H1 (cell line): Measurements from ENCODE around the gene IFITM10. TPM values are rescaled to one million over a fixed set of nuclear protein-coding genes. Genes with fewer than 3 reads are reported as not detected.

Source experiments
- CTCF ChIA-PET: fragments of 300-600 bp; sonication (Branson Sonifier 250); formaldehyde crosslinking; loops from one replicate; lab custom pipeline; 2021; ENCODE audit not compliant: partially characterized antibody; lab: Charles Lee
- POLR2A ChIA-PET: fragments of 300-600 bp; sonication (Branson Sonifier 250); formaldehyde crosslinking; loops from one replicate; lab custom pipeline; 2021; ENCODE audit warnings: inconsistent platforms; ENCODE audit not compliant: partially characterized antibody; lab: Charles Lee
- DNase-seq, 2 experiments: peaks; one replicate each; pipeline versions ENCODE4 v3.0.0 to v3.0.0-alpha.2; 2010 to 2022; ENCODE audit warnings: low spot score in 2 of 2, low read depth in 1 of 2, mixed read lengths in 1 of 2
- FAIRE-seq: peaks from 2 replicates; lab custom pipeline; 2011; peaks lifted over from hg19 to GRCh38; lab: Jason Lieb, UNC
- H2AFZ ChIP-seq: 2 replicates; pipeline ENCODE4 v1.8.1; 2012; ENCODE audit warnings: low read length, inconsistent platforms
- H2AK5ac ChIP-seq: 2 replicates; pipeline ENCODE4 v1.6.1; 2013; ENCODE audit warnings: low read depth, low read length
- H2BK120ac ChIP-seq: replicated peaks from 2 replicates; pipeline ENCODE3; 2013; ENCODE audit warnings: low read depth, low read length, inconsistent platforms
- H2BK12ac ChIP-seq: 2 replicates; pipeline ENCODE4 v1.6.1; 2013; ENCODE audit warnings: low read depth, low read length
- H2BK15ac ChIP-seq: 2 replicates; pipeline ENCODE4 v1.6.1; 2013; ENCODE audit warnings: low read length
- H2BK20ac ChIP-seq: 2 replicates; pipeline ENCODE4 v1.6.1; 2013; ENCODE audit warnings: low read length
- H2BK5ac ChIP-seq: 2 replicates; pipeline ENCODE4 v1.6.1; 2013; ENCODE audit warnings: low read depth, low read length
- H3K14ac ChIP-seq: 2 replicates; pipeline ENCODE4 v1.6.1; 2013; ENCODE audit warnings: inconsistent platforms; ENCODE audit not compliant: insufficient read length
- H3K18ac ChIP-seq: 2 replicates; pipeline ENCODE4 v1.6.1; 2013; ENCODE audit warnings: low read length; ENCODE audit errors: extremely low read depth
- H3K23ac ChIP-seq: 2 replicates; pipeline ENCODE4 v1.6.1; 2013; ENCODE audit warnings: inconsistent platforms; ENCODE audit not compliant: insufficient read length
- H3K23me2 ChIP-seq: 2 replicates; pipeline ENCODE4 v1.6.1; 2013; ENCODE audit warnings: low read depth, low read length
- H3K27ac ChIP-seq: 2 replicates; pipeline ENCODE4 v1.6.1; 2011; ENCODE audit warnings: low read depth, low read length, inconsistent platforms
- H3K27me3 ChIP-seq, 4 experiments: replicated peaks in 1 of 4; 1 replicate in 1 of 4; 2 replicates in 3 of 4; pipeline versions ENCODE4 v1.6.1 to v1.8.1; 2011 to 2013; ENCODE audit warnings: low read length in 3 of 4, mild to moderate bottlenecking in 3 of 4, inconsistent platforms in 2 of 4, mixed read lengths in 2 of 4, moderate library complexity in 1 of 4; ENCODE audit not compliant: control insufficient read depth in 3 of 4, insufficient read depth in 3 of 4; ENCODE audit errors: extremely low read depth in 1 of 4
- H3K36me3 ChIP-seq, 4 experiments: 2 replicates each; pipeline versions ENCODE4 v1.6.1 to v1.8.1; 2011 to 2013; ENCODE audit warnings: mild to moderate bottlenecking in 4 of 4, low read length in 3 of 4, moderate library complexity in 2 of 4, control low read depth in 1 of 4, inconsistent platforms in 1 of 4; ENCODE audit not compliant: insufficient read depth in 4 of 4, control insufficient read depth in 2 of 4
- H3K4ac ChIP-seq: replicated peaks from 2 replicates; pipeline ENCODE3; 2013; ENCODE audit warnings: low read length, low read depth, mixed read lengths, inconsistent platforms; ENCODE audit not compliant: insufficient read length
- H3K4me1 ChIP-seq, 4 experiments: replicated peaks in 1 of 4; 1 replicate in 1 of 4; 2 replicates in 3 of 4; pipeline versions ENCODE4 v1.6.1 to v1.8.1; 2011 to 2013; ENCODE audit warnings: low read length in 3 of 4, inconsistent platforms in 2 of 4, mixed read lengths in 1 of 4; ENCODE audit not compliant: insufficient read depth in 4 of 4, control insufficient read depth in 3 of 4
- H3K4me2 ChIP-seq, 2 experiments: 2 replicates each; pipeline versions ENCODE4 v1.6.1 to v1.8.1; 2011 to 2013; ENCODE audit warnings: low read depth in 2 of 2, low read length in 2 of 2, control low read depth in 1 of 2, inconsistent platforms in 1 of 2, mild to moderate bottlenecking in 1 of 2; ENCODE audit not compliant: insufficient read depth in 1 of 2
- H3K4me3 ChIP-seq, 4 experiments: fragments of 200-600, 300-600 bp in 1 of 4; sonication (generic), shearing (Covaris generic), sonication (Bioruptor Twin) in 1 of 4; 2 replicates each; pipeline versions ENCODE4 v1.5.1 to v1.8.1; 2011 to 2016; ENCODE audit warnings: low read length in 4 of 4, low read depth in 3 of 4, control low read depth in 2 of 4, inconsistent platforms in 2 of 4, mild to moderate bottlenecking in 2 of 4, mixed read lengths in 1 of 4, moderate library complexity in 1 of 4; ENCODE audit not compliant: insufficient read depth in 2 of 4; ENCODE audit errors: extremely low read depth in 1 of 4
- H3K56ac ChIP-seq: replicated peaks from 2 replicates; pipeline ENCODE3; 2013; ENCODE audit warnings: low read depth, mild to moderate bottlenecking, mixed read lengths, low read length, inconsistent platforms; ENCODE audit not compliant: insufficient read length
- H3K79me1 ChIP-seq: 2 replicates; pipeline ENCODE4 v1.6.1; 2013; ENCODE audit warnings: low read depth, low read length, control low read depth
- H3K79me2 ChIP-seq, 2 experiments: 2 replicates each; pipeline versions ENCODE4 v1.6.1 to v1.8.1; 2012 to 2013; ENCODE audit warnings: low read length in 2 of 2, mild to moderate bottlenecking in 2 of 2, inconsistent platforms in 1 of 2; ENCODE audit not compliant: insufficient read depth in 2 of 2, control insufficient read depth in 1 of 2
- H3K9ac ChIP-seq, 4 experiments: replicated peaks in 1 of 4; 1 replicate in 1 of 4; 2 replicates in 3 of 4; pipeline versions ENCODE4 v1.6.1 to v1.8.1; 2011 to 2013; ENCODE audit warnings: low read depth in 3 of 4, low read length in 3 of 4, control low read depth in 2 of 4, mild to moderate bottlenecking in 2 of 4, moderate library complexity in 2 of 4, inconsistent platforms in 1 of 4; ENCODE audit errors: extremely low read depth in 1 of 4
- H3K9me3 ChIP-seq, 2 experiments: 2 replicates each; pipeline versions ENCODE4 v1.6.1 to v1.8.1; 2012 to 2013; ENCODE audit warnings: mild to moderate bottlenecking in 2 of 2, moderate library complexity in 2 of 2, control low read depth in 1 of 2, inconsistent platforms in 1 of 2, low read depth in 1 of 2, low read length in 1 of 2, mixed read lengths in 1 of 2; ENCODE audit not compliant: insufficient read depth in 2 of 2
- H4K20me1 ChIP-seq, 2 experiments: replicated peaks in 1 of 2; 2 replicates each; pipeline versions ENCODE3 to v1.8.1; 2011 to 2013; ENCODE audit warnings: inconsistent platforms in 2 of 2, low read length in 2 of 2, mild to moderate bottlenecking in 1 of 2; ENCODE audit not compliant: insufficient read depth in 2 of 2, control insufficient read depth in 1 of 2
- H4K5ac ChIP-seq: 2 replicates; pipeline ENCODE4 v1.6.1; 2013; ENCODE audit warnings: low read length, low read depth, mixed read lengths, inconsistent platforms; ENCODE audit not compliant: insufficient read length
- H4K8ac ChIP-seq: 2 replicates; pipeline ENCODE4 v1.8.0; 2013; ENCODE audit warnings: mild to moderate bottlenecking, moderate library complexity, low read length, inconsistent platforms; ENCODE audit not compliant: insufficient read depth; ENCODE audit errors: extremely low read depth
- H4K91ac ChIP-seq: replicated peaks from 2 replicates; pipeline ENCODE3; 2013; ENCODE audit warnings: low read length, mixed read lengths, inconsistent platforms; ENCODE audit not compliant: insufficient read length
- ATF2 ChIP-seq: IDR thresholded peaks from 2 replicates; pipeline ENCODE4 v1.6.1; 2012; ENCODE audit warnings: low read length, inconsistent platforms
- EZH2 ChIP-seq: fragments of 200-600 bp; sonication (generic); IDR thresholded peaks from 2 replicates; pipeline ENCODE4 v1.7.1; 2012; ENCODE audit warnings: low read depth, mild to moderate bottlenecking, moderate library complexity, low read length, inconsistent platforms; ENCODE audit not compliant: severe bottlenecking
- KDM5A ChIP-seq: fragments of 200-600 bp; IDR thresholded peaks from 2 replicates; pipeline ENCODE4 v1.7.1; 2012; ENCODE audit warnings: mild to moderate bottlenecking, low read length, inconsistent platforms, mixed read lengths
- MAFK ChIP-seq: IDR thresholded peaks from 2 replicates; pipeline ENCODE4 v1.6.1; 2012; ENCODE audit warnings: low read depth, mild to moderate bottlenecking, improper control_type of control experiment, low read length
- NANOG ChIP-seq: IDR thresholded peaks from 2 replicates; pipeline ENCODE4 v1.6.1; 2011; ENCODE audit warnings: low read length, low read depth, mild to moderate bottlenecking, inconsistent platforms; ENCODE audit not compliant: insufficient read depth, poor library complexity, severe bottlenecking
- NRF1 ChIP-seq: IDR thresholded peaks from 2 replicates; pipeline ENCODE4 v1.6.1; 2011; ENCODE audit warnings: mild to moderate bottlenecking, low read depth, low read length, improper control_type of control experiment
- SP1 ChIP-seq: IDR thresholded peaks from 2 replicates; pipeline ENCODE4 v1.6.1; 2011; ENCODE audit warnings: low read depth, low read length
- SUZ12 ChIP-seq: fragments of 200-600 bp; sonication (generic); IDR thresholded peaks from 2 replicates; pipeline ENCODE4 v1.6.1; 2012; ENCODE audit warnings: mild to moderate bottlenecking, inconsistent platforms, low read length, moderate library complexity, mixed read lengths
- WGBS, 2 experiments: shearing (Covaris generic) in 1 of 2; methylation state at CpG; one replicate each; pipeline versions ENCODE4 v1.1.6 to v1.1.7; 2013 to 2015; ENCODE audit warnings: low lambda C conversion rate in 2 of 2, mixed read lengths in 2 of 2, inconsistent platforms in 1 of 2, low coverage in 1 of 2, missing lambda C conversion rate in 1 of 2; ENCODE audit not compliant: insufficient replicate concordance in 2 of 2, insufficient coverage in 1 of 2, insufficient read length in 1 of 2; ENCODE audit errors: extremely low coverage in 1 of 2, missing lambda C conversion rate in 1 of 2; 5-methylcytosine and 5-hydroxymethylcytosine counted together
- polyA plus RNA-seq, 7 experiments: library from polyadenylated mRNA; depleted of rRNA in 3 of 7; stranded (reverse) in 5 of 7; unstranded in 2 of 7; fragments of >200 nt in 5 of 7; fragments of 200-250 nt in 2 of 7; gene quantifications; 1 replicate in 5 of 7; 2 replicates in 1 of 7; 4 replicates in 1 of 7; pipeline versions ENCODE4 v1.2.1 to v1.2.3, GENCODE V29; 2011 to 2013; ENCODE audit warnings: missing spikeins in 2 of 7, mixed read lengths in 2 of 7
- total RNA-seq: library from RNA; stranded (reverse); fragmentation: NEBNext Ultra II Directional; extraction: Animal tissue kit (Norgen Biotek cat#: 25700); gene quantifications from 2 replicates; pipeline ENCODE4 v1.2.1, GENCODE V29; 2021

The IFITM10 gene
- total and polyA plus RNA-seq, 2 of the 8 experiments (the other 6 are each of a cell fraction or from before 2014, with no cell fraction given), result 0.08 to 0.22 TPM

GRCh38 chr11:1733009-1733715, 17.2 kb downstream of the IFITM10 start:
- Histone ChIP-seq H4K8ac (no peak overlapping the region), H3K36me3 (peaks cover 0 to 4% (median 0%) of the 10 kb centered on the region in 4 experiments; a peak in 1 of 8 replicates), H3K56ac (no peak overlapping the region), H3K4ac (no peak overlapping the region), H3K9me3 (peaks cover 0 to 4% of the 10 kb centered on the region in 2 experiments; a peak in 2 of 4 replicates), H3K27me3 (peaks cover 0 to 5% (median 1%) of the 10 kb centered on the region in 4 experiments; a peak in 4 of 7 replicates), H3K79me1 (no peaks in the 10 kb centered on the region), H4K91ac (no peak overlapping the region), H3K9ac (no peak overlapping the region), H3K4me1 (no peaks in the 10 kb centered on the region; a peak in 1 of 7 replicates), H3K23ac (no peak overlapping the region), H3K27ac (no peak overlapping the region), H3K14ac (no peak overlapping the region), H2BK15ac (0 out of 2 replicates have a peak overlapping the region, but pooled peaks have one; percentile 61), H2BK20ac (no peak overlapping the region), H3K4me2 (no peak overlapping the region), H2AK5ac (no peak overlapping the region), H3K79me2 (peaks cover 0 to 7% of the 10 kb centered on the region in 2 experiments; a peak in 1 of 4 replicates), H3K23me2 (peaks cover 16% of the 10 kb centered on the region), H3K18ac (no peak overlapping the region), H3K4me3 (no peak overlapping the region), H2BK12ac (no peak overlapping the region), H2BK5ac (no peak overlapping the region), H4K20me1 (peaks cover 2 to 10% of the 10 kb centered on the region in 2 experiments), H2AFZ (no peak overlapping the region), H2BK120ac (no peak overlapping the region), H4K5ac (no peak overlapping the region)
- DNase-seq (no peak), FAIRE-seq (no peak)
- WGBS, 2 experiments, result 92% methylated on average over 14 of the region's 14 CpGs; no CpG with 5 or more reads in 1 of the 2 experiments
- ChIA-PET POLR2A (no interaction called here), CTCF (interaction anchor here (1.0 to 2.6 kb wide), 8 partner anchors 11 to 417 kb away, joined by 3 to 13 read pairs (median 4); no protein-coding TSS in a partner anchor)
- TF ChIP-seq EZH2 (no peak), MAFK (no peak), SUZ12 (no peak), SP1 (no peak), NANOG (no peak), NRF1 (no peak), ATF2 (no peak), KDM5A (no peak)
